ENCODE measurements around the gene GLDN.

DNA sequence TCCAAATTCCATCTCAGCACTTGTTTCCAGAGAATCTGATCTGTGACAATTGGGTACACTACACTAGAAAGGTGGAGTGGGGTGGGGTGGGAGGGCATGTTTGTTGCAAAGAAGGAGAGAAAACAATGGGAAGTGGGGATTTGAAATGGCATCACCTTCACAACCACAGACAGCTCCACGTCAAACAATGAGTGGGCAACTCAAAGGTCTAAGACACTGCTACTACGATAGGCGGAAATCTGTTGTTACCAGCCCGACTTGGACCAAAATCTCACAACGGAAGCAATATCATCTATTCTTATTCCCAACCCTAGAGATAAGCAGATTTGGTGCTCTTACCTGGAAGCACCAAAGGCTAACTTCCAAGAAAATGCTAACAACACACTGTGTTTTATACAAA, 6.4 kb upstream of the GLDN start:
- TF ChIP-seq, protein P1, sequence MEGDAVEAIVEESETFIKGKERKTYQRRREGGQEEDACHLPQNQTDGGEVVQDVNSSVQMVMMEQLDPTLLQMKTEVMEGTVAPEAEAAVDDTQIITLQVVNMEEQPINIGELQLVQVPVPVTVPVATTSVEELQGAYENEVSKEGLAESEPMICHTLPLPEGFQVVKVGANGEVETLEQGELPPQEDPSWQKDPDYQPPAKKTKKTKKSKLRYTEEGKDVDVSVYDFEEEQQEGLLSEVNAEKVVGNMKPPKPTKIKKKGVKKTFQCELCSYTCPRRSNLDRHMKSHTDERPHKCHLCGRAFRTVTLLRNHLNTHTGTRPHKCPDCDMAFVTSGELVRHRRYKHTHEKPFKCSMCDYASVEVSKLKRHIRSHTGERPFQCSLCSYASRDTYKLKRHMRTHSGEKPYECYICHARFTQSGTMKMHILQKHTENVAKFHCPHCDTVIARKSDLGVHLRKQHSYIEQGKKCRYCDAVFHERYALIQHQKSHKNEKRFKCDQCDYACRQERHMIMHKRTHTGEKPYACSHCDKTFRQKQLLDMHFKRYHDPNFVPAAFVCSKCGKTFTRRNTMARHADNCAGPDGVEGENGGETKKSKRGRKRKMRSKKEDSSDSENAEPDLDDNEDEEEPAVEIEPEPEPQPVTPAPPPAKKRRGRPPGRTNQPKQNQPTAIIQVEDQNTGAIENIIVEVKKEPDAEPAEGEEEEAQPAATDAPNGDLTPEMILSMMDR (IDR thresholded peaks at IDR 0.05): no peak
- TF ChIP-seq POLR2AphosphoS5 (IDR thresholded peaks at IDR 0.05): no peak
- TF ChIP-seq POLR2A (IDR thresholded peaks at IDR 0.05; ENCODE audit: low read depth): no peak
